HepG2 (cell line): Measurements from ENCODE around the gene CRIM1. TPM values are rescaled to one million over a fixed set of nuclear protein-coding genes. Genes with fewer than 3 reads are reported as not detected.

Source experiments
- ATAC-seq: fragments of 200-7000 bp; cut with Tn5 transposase; 3 replicates; pipeline ENCODE4 v1.9.1; 2020; ENCODE audit warnings: mild to moderate bottlenecking, moderate library complexity
- BruUV-seq: library from RNA; stranded (reverse); fragments of 400-500 nt; replicated peaks from 2 replicates; lab custom pipeline; 2021; lab: Mats Ljungman, UMichigan
- CTCF ChIA-PET: fragments of 300-600 bp; formaldehyde crosslinking; extraction: SDS; loops from one replicate; lab custom pipeline; 2021; ENCODE audit warnings: low total read pairs, inconsistent platforms, low intra/inter-chr PET ratio; lab: Yijun Ruan, JAX
- POLR2A ChIA-PET: fragments of 350-600 bp; sonication (Branson Sonifier 250); formaldehyde crosslinking; loops from one replicate; lab custom pipeline; 2020; ENCODE audit warnings: antibody characterized with exemption, inconsistent platforms; lab: Yijun Ruan, JAX
- DNase-seq: peaks from one replicate; pipeline ENCODE4 v3.0.0-alpha.2; 2015; ENCODE audit warnings: low spot score
- FAIRE-seq: peaks from 3 replicates; lab custom pipeline; 2011; peaks lifted over from hg19 to GRCh38; lab: Jason Lieb, UNC
- H2AFZ ChIP-seq: one replicate; pipeline ENCODE4 v1.6.1; 2011; ENCODE audit warnings: low read length, inconsistent platforms
- H3K27ac ChIP-seq: fragments of 300-600 bp; 3 replicates; pipeline ENCODE4 v1.8.0; 2011; ENCODE audit warnings: mixed run types, mild to moderate bottlenecking, mixed read lengths, low read length, inconsistent platforms; ENCODE audit not compliant: insufficient read depth; ENCODE audit errors: extremely low read length
- H3K27me3 ChIP-seq, 2 experiments: fragments of 200-600 bp in 1 of 2; 2 replicates in 1 of 2; 3 replicates in 1 of 2; pipeline versions ENCODE4 v1.6.0 to v1.8.0; 2011; ENCODE audit warnings: low read length in 2 of 2, mild to moderate bottlenecking in 2 of 2, moderate library complexity in 2 of 2, inconsistent platforms in 1 of 2; ENCODE audit not compliant: insufficient read depth in 2 of 2, control insufficient read depth in 1 of 2
- H3K36me3 ChIP-seq, 2 experiments: fragments of 200-600 bp in 1 of 2; replicated peaks in 1 of 2; 2 replicates in 1 of 2; 3 replicates in 1 of 2; pipeline versions ENCODE4 v1.5.1 to v1.8.0; 2011; ENCODE audit warnings: low read length in 2 of 2, inconsistent platforms in 1 of 2; ENCODE audit not compliant: insufficient read depth in 2 of 2, control insufficient read depth in 1 of 2
- H3K4me1 ChIP-seq: 2 replicates; pipeline ENCODE4 v1.5.1; 2012; ENCODE audit warnings: low read length, inconsistent platforms; ENCODE audit not compliant: insufficient read depth
- H3K4me2 ChIP-seq: 2 replicates; pipeline ENCODE4 v1.6.0; 2011; ENCODE audit warnings: low read depth, low read length, inconsistent platforms
- H3K4me3 ChIP-seq, 3 experiments: fragments of 200-600 bp in 1 of 3; sonication (generic), shearing (Covaris generic) in 1 of 3; replicated peaks in 1 of 3; 2 replicates each; pipeline ENCODE4 v1.5.1; 2011 to 2016; ENCODE audit warnings: low read length in 3 of 3, inconsistent platforms in 2 of 3, low read depth in 2 of 3, mild to moderate bottlenecking in 2 of 3, control low read depth in 1 of 3, mixed read lengths in 1 of 3; ENCODE audit not compliant: insufficient read depth in 1 of 3
- H3K79me2 ChIP-seq: one replicate; pipeline ENCODE4 v1.6.1; 2011; ENCODE audit warnings: low read length, inconsistent platforms; ENCODE audit not compliant: insufficient read depth
- H3K9ac ChIP-seq: 2 replicates; pipeline ENCODE4 v1.6.0; 2011; ENCODE audit warnings: mild to moderate bottlenecking, low read depth, low read length, inconsistent platforms; ENCODE audit not compliant: insufficient read depth
- H3K9me3 ChIP-seq: 2 replicates; pipeline ENCODE4 v1.5.1; 2012; ENCODE audit warnings: mild to moderate bottlenecking, low read length
- H4K20me1 ChIP-seq: 2 replicates; pipeline ENCODE4 v1.6.0; 2011; ENCODE audit warnings: inconsistent platforms, mild to moderate bottlenecking, low read length, moderate library complexity; ENCODE audit not compliant: insufficient read depth
- FOSL2 ChIP-seq: sonication (generic); formaldehyde crosslinking; IDR thresholded peaks from 2 replicates; pipeline ENCODE4 v1.4.0; 2020; ENCODE audit warnings: missing genetic modification reagents
- ZHX1 ChIP-seq: sonication (generic); formaldehyde crosslinking; IDR thresholded peaks from 2 replicates; pipeline ENCODE4 v1.8.1; 2022; ENCODE audit warnings: low read depth, mild to moderate bottlenecking, missing genetic modification reagents
- WGBS: methylation state at CpG from one replicate; pipeline ENCODE4 v1.1.6; 2017; ENCODE audit warnings: low lambda C conversion rate; 5-methylcytosine and 5-hydroxymethylcytosine counted together
- in situ Hi-C: cut with HindIII; loops from 2 replicates; pipeline ENCODE4 v1.10.0; 2017; ENCODE audit warnings: low pct_unique_long_range_greater_than_20kb; ENCODE audit not compliant: extremely low pct_ligation_motif_present
- intact Hi-C: fragments of 100-400 bp; cut with micrococcal nuclease; formaldehyde crosslinking; loops from one replicate; pipeline ENCODE4 v1.10.0; 2022; ENCODE audit not compliant: unreplicated experiment
- polyA plus RNA-seq, 8 experiments: library from polyadenylated mRNA; depleted of rRNA in 3 of 8; stranded (reverse) in 7 of 8; unstranded in 1 of 8; fragments of >200 nt; fragmentation: Illumina TruSeq in 4 of 8; extraction: Trizol in 4 of 8; gene quantifications; 2 replicates each; pipeline versions ENCODE4 v1.2.1 to v1.2.3, GENCODE V29; 2011 to 2016; ENCODE audit warnings: low read depth in 4 of 8, missing spikeins in 1 of 8, mixed read lengths in 1 of 8; ENCODE audit not compliant: insufficient read depth in 1 of 8
- total RNA-seq, 5 experiments: library from RNA; depleted of rRNA; stranded (reverse); fragments of >200 nt; fragmentation: Illumina TruSeq; extraction: Trizol; gene quantifications; 2 replicates each; pipeline ENCODE4 v1.2.3, GENCODE V29; 2016; ENCODE audit warnings: low read depth in 1 of 5

Gene CRIM1
- total and polyA plus RNA-seq, 2 of the 13 experiments (the other 11 are each of a cell fraction or from before 2014, with no cell fraction given): 39.1 to 69.9 TPM

GRCh38 chr2:36403675-36404230 is 48.2 kb downstream of the CRIM1 start:
- CTCF ChIA-PET: no interaction called here
- H3K4me3 ChIP-seq: no peak overlapping the region
- ATAC-seq: peak; percentile 34

More at GRCh38 chr2:36403675-36404230, 48.2 kb downstream of the CRIM1 start:
- TF ChIP-seq FOSL2 (CRISPR knock-in tag): peak; percentile 70
- no peak for TF ChIP-seq ZHX1 (CRISPR knock-in tag)
- intact Hi-C loops: no loop called here
- 86% methylated on average over 1 of the region's 1 CpG for WGBS
- no peak overlapping the region for H3K27ac ChIP-seq
- FAIRE-seq: no peak
- no peaks in the 10 kb centered on the region for H3K27me3 ChIP-seq
- BruUV-seq: no TSS peak
- in situ Hi-C loops: no loop called here
- no peaks in the 10 kb centered on the region for H3K9me3 ChIP-seq
- H3K36me3 ChIP-seq: peaks cover 8 to 23% of the 10 kb centered on the region in 2 experiments
- no peak overlapping the region for H3K4me2 ChIP-seq
- peak; percentile 65 for DNase-seq
- peaks cover 7% of the 10 kb centered on the region for H4K20me1 ChIP-seq
- no peak overlapping the region for H3K9ac ChIP-seq
- H3K4me1 ChIP-seq: 0 out of 2 replicates have a peak, but pooled peaks cover 10% of the 10 kb centered on the region
- no peak overlapping the region for H2AFZ ChIP-seq
- POLR2A ChIA-PET: no interaction called here
- H3K79me2 ChIP-seq: peaks cover 48% of the 10 kb centered on the region
